DMS114 treated with DMSO at 0.1 percent for 48 hours (cell line): Measurements from ENCODE around the gene CHRM4.

Experiments
- DNase-seq: peaks from one replicate; lab custom pipeline; 2025; ENCODE audit not compliant: unreplicated experiment; lab: John Stamatoyannopoulos, UW

The CHRM4 gene

DNA sequence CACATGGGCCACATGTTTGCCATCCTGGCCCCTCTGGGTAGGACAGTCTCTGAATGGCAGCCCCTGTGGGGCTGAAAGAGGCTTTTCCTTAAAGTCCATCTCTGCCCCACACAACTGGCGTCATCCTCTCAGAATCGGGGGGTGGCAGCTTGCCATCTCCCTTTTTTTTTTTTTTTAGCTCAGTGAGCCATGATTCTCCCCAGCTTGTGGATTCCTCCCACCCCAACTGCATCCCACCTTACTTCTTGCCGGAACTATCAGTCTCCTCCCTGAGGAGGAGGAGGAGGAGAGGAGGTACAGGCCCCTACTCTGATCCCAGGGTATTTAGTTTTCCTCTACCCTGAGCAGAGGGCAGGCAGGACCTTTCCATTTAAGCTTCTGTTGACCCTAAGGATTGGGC is 40.9 kb downstream of the CHRM4 start:
- DNase-seq: no peak

- DNase-seq: no peak
These were observed 42.8 kb downstream of the CHRM4 start for GRCh38 chr11:46348566-46349401.

GRCh38 chr11:46347637-46348311 is 43.8 kb downstream of the CHRM4 start:
- no peak for DNase-seq

DNA sequence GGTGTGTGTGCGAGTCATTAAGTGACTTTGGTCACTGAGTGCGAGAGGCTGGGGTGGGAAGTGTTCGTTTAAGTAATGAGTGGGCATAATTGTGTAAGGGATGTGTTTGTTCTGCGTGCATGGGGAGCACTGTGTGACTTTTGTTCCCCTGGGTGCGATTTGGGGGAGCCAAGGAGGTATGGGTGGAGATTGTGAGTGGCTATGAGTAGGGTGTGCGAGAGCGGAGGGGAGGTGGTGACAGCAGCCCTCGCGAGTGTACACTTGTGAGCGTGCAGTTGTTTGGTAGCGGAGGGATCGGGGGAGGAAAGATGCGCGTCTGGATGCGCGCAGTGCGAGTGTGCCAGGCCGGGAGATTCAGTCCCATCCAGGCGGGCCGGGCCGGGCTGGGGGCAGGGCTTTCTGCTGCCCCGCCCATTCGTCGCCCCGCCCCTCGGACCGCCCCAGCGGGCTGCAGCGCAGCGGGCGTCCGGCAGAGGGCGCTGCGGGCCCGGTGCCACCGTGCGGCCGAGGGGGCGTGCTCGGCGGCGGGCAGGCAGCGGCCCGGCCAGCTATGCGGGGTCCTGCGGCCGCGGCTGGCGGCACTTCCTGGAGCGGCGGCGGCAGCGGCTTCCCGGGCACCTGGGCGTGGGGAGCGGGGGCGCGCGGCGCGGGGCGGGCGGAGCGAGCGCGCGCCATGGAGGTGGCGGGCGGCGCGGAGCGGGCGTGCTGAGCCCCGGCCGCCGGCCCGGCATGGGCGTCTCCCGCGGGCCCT is 44.5 kb downstream of the CHRM4 start, which contains the start of gene DGKZ:
TSS of gene DGKZ (plus strand) at position 578 of the 751 bp plus-strand sequence. CDS start 197 bp downstream, outside the sequence.
- DNase-seq: peak; percentile 37

- no peak for DNase-seq
These were observed 45.6 kb downstream of the CHRM4 start for GRCh38 chr11:46345881-46346484.

DNA sequence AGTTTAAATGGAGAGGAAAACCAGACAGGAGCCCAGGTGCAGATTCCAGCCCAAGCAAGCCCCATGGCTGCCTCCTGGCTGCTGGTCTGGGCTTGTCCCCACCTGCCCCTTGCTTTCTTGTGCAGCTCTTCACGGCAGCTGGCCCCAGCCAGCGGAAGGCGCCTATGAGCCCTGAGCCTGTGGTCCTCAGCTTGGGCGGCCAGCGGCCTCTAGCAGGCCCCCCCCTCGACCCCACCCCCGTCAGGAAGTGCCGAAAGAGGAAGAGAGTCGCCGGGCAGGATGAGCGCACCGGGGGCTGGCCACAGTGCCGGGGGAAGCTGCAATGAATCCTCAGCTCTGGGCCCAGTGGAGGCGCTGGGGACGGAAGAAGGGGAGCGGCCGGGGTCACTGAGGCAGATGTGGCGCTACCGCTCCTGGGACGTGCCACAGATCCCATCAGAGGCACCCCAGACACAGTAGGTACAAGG is 46.4 kb downstream of the CHRM4 start:
- DNase-seq: no peak

DNA sequence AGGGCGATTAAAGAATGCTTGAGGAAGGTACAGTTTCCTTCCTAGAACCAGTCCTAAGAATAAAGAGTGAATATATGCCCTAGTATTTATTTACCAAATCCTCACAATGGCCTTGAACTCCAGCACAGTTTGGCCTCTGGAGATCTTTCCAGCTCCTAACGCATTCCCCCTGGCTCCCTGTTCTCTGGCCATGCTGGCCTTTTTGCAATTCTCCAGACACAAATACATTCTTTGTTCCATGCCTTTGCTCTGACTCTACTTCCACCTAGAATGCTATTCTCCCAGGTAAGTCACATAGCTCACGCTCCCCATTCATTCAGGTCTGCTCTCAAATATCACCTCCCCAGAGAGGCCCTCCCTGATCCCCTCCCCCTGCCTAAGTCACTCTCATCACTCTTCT is 48.1 kb downstream of the CHRM4 start:
- DNase-seq: no peak

- DNase-seq: no peak
These were observed 49.3 kb downstream of the CHRM4 start for GRCh38 chr11:46342239-46342638.

GRCh38 chr11:46341454-46341853 is 50.1 kb downstream of the CHRM4 start:
- DNase-seq: no peak

DNA sequence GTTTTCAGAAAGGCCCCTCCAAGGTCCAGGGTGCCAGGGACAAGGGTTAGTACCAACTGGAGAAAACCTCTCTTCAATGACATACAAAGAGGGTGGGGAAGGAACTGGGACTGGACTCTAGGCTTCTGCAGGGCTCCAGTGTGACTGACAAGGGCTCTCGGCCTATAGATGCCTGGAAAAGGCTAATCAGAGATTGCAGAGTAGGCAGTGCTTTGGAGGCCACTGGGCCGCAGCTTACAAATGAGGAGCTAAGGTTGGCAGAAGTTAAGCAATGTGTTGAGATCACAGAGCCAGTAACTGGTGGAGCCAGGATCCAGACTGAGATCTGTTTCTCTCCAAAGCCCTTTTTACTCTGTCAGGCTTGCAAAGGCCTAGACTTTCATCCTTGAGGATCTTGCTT is 51.8 kb downstream of the CHRM4 start:
- DNase-seq: no peak

- no peak for DNase-seq
These were observed 52.4 kb downstream of the CHRM4 start for GRCh38 chr11:46338988-46339666.

DNA sequence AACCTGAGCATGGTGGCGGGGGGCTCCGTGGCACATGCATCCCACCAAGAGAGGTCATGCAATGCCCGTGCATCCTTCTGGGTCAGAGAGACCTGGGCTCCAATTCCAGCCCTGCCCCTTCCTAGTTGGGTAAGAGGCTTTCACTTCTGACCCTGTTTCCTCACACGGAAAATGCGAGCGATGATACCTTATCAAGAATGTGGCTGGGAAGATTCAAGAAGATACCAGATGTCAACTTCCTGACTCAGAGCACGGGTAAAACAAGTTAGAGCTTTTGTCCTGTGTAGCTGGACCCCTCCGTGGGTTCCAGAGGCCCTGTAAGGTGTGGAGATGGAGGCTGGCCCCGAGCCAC is 53.0 kb downstream of the CHRM4 start:
- no peak for DNase-seq

- DNase-seq: no peak
These were observed 53.8 kb downstream of the CHRM4 start for GRCh38 chr11:46337626-46338345.

DNA sequence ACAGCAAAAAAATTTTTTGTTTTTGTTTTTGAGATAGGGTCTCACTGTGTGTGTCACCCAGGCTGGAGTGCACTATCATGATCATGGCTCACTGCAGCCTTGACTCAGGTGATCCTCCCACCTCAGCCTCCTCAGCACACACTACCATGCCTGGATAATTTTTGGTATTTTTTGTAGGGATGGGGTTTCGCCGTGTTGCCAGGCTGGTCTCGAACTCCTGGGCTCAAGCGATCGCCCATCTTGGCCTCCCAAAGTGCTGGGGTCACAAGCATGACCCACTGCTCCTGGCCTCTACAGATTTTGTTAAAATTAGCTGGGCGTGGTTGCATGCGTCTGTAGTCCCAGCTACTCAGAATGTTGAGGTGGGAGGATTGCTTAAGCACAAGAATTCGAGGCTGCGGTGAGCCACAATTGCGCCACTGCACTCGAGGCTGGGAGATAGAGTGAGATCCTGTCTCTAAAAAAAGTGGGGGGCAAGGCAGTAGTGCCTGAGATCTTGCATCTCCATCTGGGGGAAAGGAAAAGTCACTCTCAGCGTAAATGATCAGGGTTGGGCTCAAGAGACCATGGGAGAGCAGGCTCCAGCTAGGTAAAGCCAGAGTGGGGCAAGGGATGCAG is 54.9 kb downstream of the CHRM4 start:
- DNase-seq: no peak

GRCh38 chr11:46335890-46336562 is 55.5 kb downstream of the CHRM4 start:
- no peak for DNase-seq

DNA sequence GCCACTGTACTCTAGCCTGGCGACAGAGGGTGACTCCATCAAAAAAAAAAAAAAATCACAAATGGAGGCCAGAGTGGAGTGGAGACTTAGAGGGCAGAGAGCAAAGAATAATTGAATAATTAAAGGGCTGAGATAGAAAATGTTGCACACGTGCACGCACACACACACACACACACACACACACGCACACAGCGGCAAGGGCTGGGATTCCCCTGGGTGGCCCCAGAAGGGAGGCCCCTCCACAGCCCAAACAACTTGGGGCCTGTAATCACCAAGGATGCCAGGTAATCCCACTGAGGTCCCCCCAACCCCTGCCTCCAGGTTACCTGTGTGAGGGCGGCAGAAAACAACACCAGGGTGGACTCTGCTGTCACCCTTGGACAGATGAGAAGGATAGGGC is 56.3 kb downstream of the CHRM4 start:
- no peak for DNase-seq

DNA sequence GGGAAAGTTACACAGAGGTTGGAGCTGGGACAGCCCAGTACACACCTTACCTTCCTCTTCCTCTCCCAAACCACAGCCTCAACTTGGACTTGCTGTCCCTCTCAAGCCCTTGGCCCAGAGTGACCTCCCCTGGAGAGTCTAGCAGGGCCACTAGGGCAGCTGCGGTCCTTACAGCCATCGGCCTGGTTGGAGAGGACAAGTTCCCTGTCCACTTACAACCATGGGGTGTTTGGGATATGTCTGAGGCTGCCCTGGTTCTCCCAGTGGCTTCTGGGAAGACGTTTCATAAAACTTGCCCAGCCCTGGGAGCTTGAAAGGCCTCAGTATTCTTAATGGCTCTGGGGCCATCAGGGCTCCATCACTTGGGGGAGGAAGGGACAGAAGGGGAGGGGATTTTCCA is 57.4 kb downstream of the CHRM4 start:
- no peak for DNase-seq
